ENCODE results near the gene TMEM131.
"Not testable (repeated sequence)": the region's sequence is repeated elsewhere in the genome, so short reads cannot be mapped to it uniquely, and the experiment has no call there.

TMEM131 gene

GRCh38 chr2:97880334-97880733 is 115.4 kb downstream of the TMEM131 start:
- Histone ChIP-seq H3K36me3 (no peaks in the 10 kb centered on the region), H3K4me1 (no peaks in the 10 kb centered on the region), H3K4me3 (ENCODE audit: low read depth, low read length) (no peak overlapping the region), H3K27me3 (no peaks in the 10 kb centered on the region), H3K9me3 (no peaks in the 10 kb centered on the region)
- no peak for DNase-seq
- TF ChIP-seq CTCF (IDR thresholded peaks at IDR 0.05; ENCODE audit: low read depth, low read length): no peak

DNA sequence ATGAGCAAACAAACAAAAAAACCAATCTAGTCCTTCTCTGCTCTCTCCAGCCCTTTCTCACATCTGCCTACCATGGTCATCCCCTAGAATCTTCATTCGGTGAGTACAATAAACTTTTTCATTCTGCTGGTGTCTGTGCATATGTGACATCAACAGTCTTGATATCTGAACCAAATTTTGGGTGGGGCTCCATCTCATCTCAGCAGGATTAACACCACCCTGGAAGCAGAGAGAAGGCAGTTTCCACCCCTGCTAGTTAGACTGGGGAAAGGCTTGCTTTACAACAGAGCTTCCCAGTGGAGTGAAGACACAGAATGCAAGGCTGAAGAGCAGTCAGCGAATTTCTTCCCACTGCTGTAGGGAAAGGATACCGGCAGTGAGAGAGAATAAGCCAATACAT is 116.9 kb downstream of the TMEM131 start:
- TF ChIP-seq CTCF (IDR thresholded peaks at IDR 0.05; ENCODE audit: low read depth, low read length): no peak
- no peaks in the 10 kb centered on the region for H3K4me1 ChIP-seq
- H3K4me3 ChIP-seq (ENCODE audit: low read depth, low read length): no peak overlapping the region
- no peaks in the 10 kb centered on the region for H3K27me3 ChIP-seq
- no peaks in the 10 kb centered on the region for H3K9me3 ChIP-seq
- no peaks in the 10 kb centered on the region for H3K36me3 ChIP-seq
- no peak for DNase-seq

DNA sequence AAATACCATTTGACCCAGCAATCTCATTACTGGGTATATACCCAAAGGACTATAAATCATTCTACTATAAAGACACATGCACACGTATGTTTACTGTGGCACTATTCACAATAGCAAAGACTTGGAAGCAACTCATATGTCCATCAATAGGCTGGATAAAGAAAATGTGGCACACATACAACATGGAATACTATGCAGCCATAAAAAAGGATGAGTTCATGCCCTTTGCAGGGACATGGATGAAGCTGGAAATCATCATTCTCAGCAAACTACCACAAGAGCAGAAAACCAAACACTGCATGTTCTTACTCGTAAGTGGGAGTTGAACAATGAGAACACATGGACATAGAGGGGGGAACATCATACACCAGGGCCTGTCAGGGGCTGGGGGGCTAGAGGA is 117.4 kb downstream of the TMEM131 start:
- not testable (repeated sequence) for H3K4me3 ChIP-seq (ENCODE audit: low read depth, low read length); DNase-seq; H3K9me3 ChIP-seq; H3K27me3 ChIP-seq; H3K4me1 ChIP-seq; H3K36me3 ChIP-seq

GRCh38 chr2:97871096-97871780 is 124.5 kb downstream of the TMEM131 start:
- DNase-seq: no peak
- no peaks in the 10 kb centered on the region for H3K9me3 ChIP-seq
- H3K4me3 ChIP-seq (ENCODE audit: low read depth, low read length): no peak overlapping the region
- no peaks in the 10 kb centered on the region for H3K27me3 ChIP-seq
- H3K4me1 ChIP-seq: no peaks in the 10 kb centered on the region
- TF ChIP-seq CTCF (IDR thresholded peaks at IDR 0.05; ENCODE audit: low read depth, low read length): no peak
- H3K36me3 ChIP-seq: no peaks in the 10 kb centered on the region

DNA sequence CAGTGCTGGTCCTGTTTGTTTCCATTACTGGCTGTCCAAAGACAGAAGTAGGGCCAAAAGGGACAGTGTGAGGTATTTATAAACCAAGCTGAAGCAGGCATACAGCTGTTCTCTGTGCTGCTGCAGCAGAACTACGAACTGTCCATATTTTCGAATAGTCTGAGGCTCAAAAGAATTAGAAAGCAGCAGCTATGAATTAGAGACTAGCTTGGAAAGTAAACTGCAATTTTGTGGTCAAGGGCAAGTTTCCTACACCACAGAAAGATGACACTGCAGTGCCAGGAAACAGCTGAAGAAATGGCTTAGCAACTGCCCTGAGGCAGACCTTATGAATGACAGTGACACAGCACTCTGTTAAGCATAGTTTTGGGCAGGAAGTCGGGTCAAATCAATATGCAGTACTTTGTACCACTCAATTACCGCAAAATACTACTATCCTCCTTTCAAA is 125.3 kb downstream of the TMEM131 start:
- Histone ChIP-seq H3K27me3 (no peaks in the 10 kb centered on the region), H3K4me1 (no peaks in the 10 kb centered on the region), H3K9me3 (no peaks in the 10 kb centered on the region), H3K4me3 (ENCODE audit: low read depth, low read length) (no peak overlapping the region), H3K36me3 (no peaks in the 10 kb centered on the region)
- TF ChIP-seq CTCF (IDR thresholded peaks at IDR 0.05; ENCODE audit: low read depth, low read length): no peak
- no peak for DNase-seq

DNA sequence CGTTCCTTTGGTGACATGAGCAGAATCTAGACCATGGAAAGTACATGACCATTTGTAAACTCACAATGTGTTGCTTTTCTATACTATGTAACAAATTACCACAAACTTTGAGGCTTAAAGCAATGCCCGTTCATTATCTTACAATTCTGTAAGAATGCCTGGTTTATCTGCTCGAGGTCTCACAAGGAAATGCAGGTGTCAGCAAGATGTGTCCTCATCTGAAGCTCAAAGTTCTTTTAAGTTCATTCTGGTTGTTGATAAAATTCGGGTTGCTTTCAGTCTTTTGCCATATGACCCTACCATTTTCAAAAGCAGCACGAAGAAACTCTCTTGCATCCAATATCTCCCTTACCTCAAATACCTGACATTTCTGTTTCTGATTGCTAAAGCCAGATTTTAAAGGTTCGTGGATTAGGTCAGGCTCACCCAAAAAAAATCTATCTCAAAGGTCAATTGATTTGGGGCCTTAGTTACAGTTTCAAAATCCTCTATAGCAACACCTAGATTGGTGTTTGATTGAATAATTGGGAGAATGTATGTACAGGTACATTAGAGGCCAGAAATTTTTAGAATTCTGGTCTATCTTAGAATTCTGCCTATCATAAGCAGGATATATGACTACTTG is 125.9 kb downstream of the TMEM131 start:
- Histone ChIP-seq H3K9me3 (no peaks in the 10 kb centered on the region), H3K4me1 (no peaks in the 10 kb centered on the region), H3K36me3 (no peaks in the 10 kb centered on the region), H3K27me3 (no peaks in the 10 kb centered on the region), H3K4me3 (ENCODE audit: low read depth, low read length) (no peak overlapping the region)
- DNase-seq: no peak
- no peak for TF ChIP-seq CTCF (IDR thresholded peaks at IDR 0.05; ENCODE audit: low read depth, low read length)
